ENCODE measurements around the gene C2orf49. TPM values are rescaled to one million over a fixed set of nuclear protein-coding genes. Genes with fewer than 3 reads are reported as not detected.

The C2orf49 gene
- total and polyA plus RNA-seq, 8 donors = 6.3 to 22.0 (median 11.0) TPM

- intact Hi-C loops (cut with DNase I; ENCODE audit: low total_unique reads) = no loop called here
- no peak for DNase-seq
- Histone ChIP-seq H3K27ac (no peak overlapping the region), H3K4me1 (peaks cover 4 to 74% (median 39%) of the 10 kb centered on the region in 4 donors), H3K9me3 (no peaks in the 10 kb centered on the region), H3K27me3 (no peaks in the 10 kb centered on the region), H3K4me3 (no peak overlapping the region), H3K36me3 (peaks cover 0 to 2% (median 0%) of the 10 kb centered on the region in 4 donors)
- TF ChIP-seq POLR2AphosphoS5 (IDR thresholded peaks at IDR 0.05) (no peak), POLR2A (IDR thresholded peaks at IDR 0.05) (no peak), EP300 (IDR thresholded peaks at IDR 0.05) (no peak), CTCF (IDR thresholded peaks at IDR 0.05) (no peak)
- 87 to 94% (median 92%) methylated on average over 3 of the region's 3 CpGs for WGBS, 5 donors
These were observed 19.4 kb upstream of the C2orf49 start for GRCh38 chr2:105317937-105318336.

- no peak overlapping the region for H3K4me3 ChIP-seq
- H3K27me3 ChIP-seq = no peaks in the 10 kb centered on the region
- intact Hi-C loops (cut with DNase I; ENCODE audit: low total_unique reads) = no loop called here
- WGBS, 5 donors = 37 to 53% (median 51%) methylated on average over 7 of the region's 7 CpGs
- TF ChIP-seq CTCF (IDR thresholded peaks at IDR 0.05) = no peak
- no peak for TF ChIP-seq POLR2A (IDR thresholded peaks at IDR 0.05)
- TF ChIP-seq EP300 (IDR thresholded peaks at IDR 0.05) = no peak
- TF ChIP-seq POLR2AphosphoS5 (IDR thresholded peaks at IDR 0.05) = no peak
- H3K4me1 ChIP-seq = peaks cover 15 to 86% (median 43%) of the 10 kb centered on the region in 4 donors
- H3K36me3 ChIP-seq = peaks cover 0 to 13% (median 12%) of the 10 kb centered on the region in 4 donors
- no peak for DNase-seq
- peak overlapping the region in 3 of 5 donors; percentile 34 to 43 (median 41) for H3K27ac ChIP-seq
- no peaks in the 10 kb centered on the region for H3K9me3 ChIP-seq
These were observed 16.6 kb upstream of the C2orf49 start for GRCh38 chr2:105320651-105321215.

GRCh38 chr2:105321875-105322646, 15.3 kb upstream of the C2orf49 start:
- no peak for DNase-seq
- Histone ChIP-seq H3K27ac (peak overlapping the region in 2 of 5 donors; percentile 0 to 32), H3K27me3 (no peaks in the 10 kb centered on the region), H3K36me3 (peaks cover 0 to 13% (median 12%) of the 10 kb centered on the region in 4 donors), H3K4me3 (no peak overlapping the region), H3K9me3 (no peaks in the 10 kb centered on the region), H3K4me1 (peaks cover 11 to 81% (median 37%) of the 10 kb centered on the region in 4 donors)
- intact Hi-C loops (cut with DNase I; ENCODE audit: low total_unique reads) = no loop called here
- no peak for TF ChIP-seq EP300 (IDR thresholded peaks at IDR 0.05)
- no peak for TF ChIP-seq CTCF (IDR thresholded peaks at IDR 0.05)
- no peak for TF ChIP-seq POLR2A (IDR thresholded peaks at IDR 0.05)
- WGBS, 5 donors = 77 to 90% (median 84%) methylated on average over 3 of the region's 3 CpGs

GRCh38 chr2:105323111-105323510, 14.2 kb upstream of the C2orf49 start:
- H3K27me3 ChIP-seq = no peaks in the 10 kb centered on the region
- peak overlapping the region in 1 of 5 donors; percentile 32 for H3K27ac ChIP-seq
- intact Hi-C loops (cut with DNase I; ENCODE audit: low total_unique reads) = no loop called here
- H3K4me3 ChIP-seq = no peak overlapping the region
- peaks cover 20 to 85% (median 46%) of the 10 kb centered on the region in 4 donors for H3K4me1 ChIP-seq
- H3K36me3 ChIP-seq = peaks cover 0 to 13% (median 12%) of the 10 kb centered on the region in 4 donors
- 61 to 72% (median 66%) methylated on average over 5 of the region's 5 CpGs for WGBS, 5 donors
- no peak for TF ChIP-seq POLR2AphosphoS5 (IDR thresholded peaks at IDR 0.05)
- no peak for TF ChIP-seq EP300 (IDR thresholded peaks at IDR 0.05)
- no peak for TF ChIP-seq POLR2A (IDR thresholded peaks at IDR 0.05)
- no peak for TF ChIP-seq CTCF (IDR thresholded peaks at IDR 0.05)
- no peak for DNase-seq
- H3K9me3 ChIP-seq = no peaks in the 10 kb centered on the region

All from stomach (tissue), 9 donors.